ENCODE measurements around the gene PAPOLB.

Gene PAPOLB

GRCh38 chr7:4833176-4833575 is 28.7 kb downstream of the PAPOLB start:
- no peak overlapping the region for H3K4me3 ChIP-seq (ENCODE audit: low read depth, low read length)
- no peak for DNase-seq
- TF ChIP-seq, protein P1, sequence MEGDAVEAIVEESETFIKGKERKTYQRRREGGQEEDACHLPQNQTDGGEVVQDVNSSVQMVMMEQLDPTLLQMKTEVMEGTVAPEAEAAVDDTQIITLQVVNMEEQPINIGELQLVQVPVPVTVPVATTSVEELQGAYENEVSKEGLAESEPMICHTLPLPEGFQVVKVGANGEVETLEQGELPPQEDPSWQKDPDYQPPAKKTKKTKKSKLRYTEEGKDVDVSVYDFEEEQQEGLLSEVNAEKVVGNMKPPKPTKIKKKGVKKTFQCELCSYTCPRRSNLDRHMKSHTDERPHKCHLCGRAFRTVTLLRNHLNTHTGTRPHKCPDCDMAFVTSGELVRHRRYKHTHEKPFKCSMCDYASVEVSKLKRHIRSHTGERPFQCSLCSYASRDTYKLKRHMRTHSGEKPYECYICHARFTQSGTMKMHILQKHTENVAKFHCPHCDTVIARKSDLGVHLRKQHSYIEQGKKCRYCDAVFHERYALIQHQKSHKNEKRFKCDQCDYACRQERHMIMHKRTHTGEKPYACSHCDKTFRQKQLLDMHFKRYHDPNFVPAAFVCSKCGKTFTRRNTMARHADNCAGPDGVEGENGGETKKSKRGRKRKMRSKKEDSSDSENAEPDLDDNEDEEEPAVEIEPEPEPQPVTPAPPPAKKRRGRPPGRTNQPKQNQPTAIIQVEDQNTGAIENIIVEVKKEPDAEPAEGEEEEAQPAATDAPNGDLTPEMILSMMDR (IDR thresholded peaks at IDR 0.05; ENCODE audit: low read depth, low read length): no peak

GRCh38 chr7:4832711-4833110 is 29.1 kb downstream of the PAPOLB start:
- Histone ChIP-seq H3K4me1 (peaks cover 6% of the 10 kb centered on the region), H3K9me3 (no peaks in the 10 kb centered on the region), H3K4me3 (ENCODE audit: low read depth, low read length) (no peak overlapping the region), H3K36me3 (no peaks in the 10 kb centered on the region), H3K27me3 (no peaks in the 10 kb centered on the region)
- TF ChIP-seq, protein P1 (IDR thresholded peaks at IDR 0.05; ENCODE audit: low read depth, low read length): no peak
- no peak for DNase-seq

More at GRCh38 chr7:4833176-4833575, 28.7 kb downstream of the PAPOLB start:
- H3K4me1 ChIP-seq: peaks cover 6% of the 10 kb centered on the region
- no peaks in the 10 kb centered on the region for H3K9me3 ChIP-seq
- no peaks in the 10 kb centered on the region for H3K36me3 ChIP-seq
- H3K27me3 ChIP-seq: no peaks in the 10 kb centered on the region

- Histone ChIP-seq H3K36me3 (no peaks in the 10 kb centered on the region), H3K4me1 (peaks cover 3% of the 10 kb centered on the region; the same call in 1 of the 2 replicates), H3K9me3 (no peaks in the 10 kb centered on the region), H3K27me3 (no peaks in the 10 kb centered on the region), H3K4me3 (ENCODE audit: low read depth, low read length) (no peak overlapping the region)
- TF ChIP-seq, protein P1 (IDR thresholded peaks at IDR 0.05; ENCODE audit: low read depth, low read length): no peak
- DNase-seq: no peak
Observed at GRCh38 chr7:4831723-4832495, 29.9 kb downstream of the PAPOLB start.

- H3K36me3 ChIP-seq: no peaks in the 10 kb centered on the region
- TF ChIP-seq, protein P1 (IDR thresholded peaks at IDR 0.05; ENCODE audit: low read depth, low read length): peak; percentile 100
- H3K4me1 ChIP-seq: peaks cover 3% of the 10 kb centered on the region; the same call in 1 of the 2 replicates
- DNase-seq: peak; percentile 93
- H3K4me3 ChIP-seq (ENCODE audit: low read depth, low read length): no peak overlapping the region
- H3K9me3 ChIP-seq: no peaks in the 10 kb centered on the region
- H3K27me3 ChIP-seq: no peaks in the 10 kb centered on the region
Observed at GRCh38 chr7:4830176-4830575, 31.7 kb downstream of the PAPOLB start.

DNA sequence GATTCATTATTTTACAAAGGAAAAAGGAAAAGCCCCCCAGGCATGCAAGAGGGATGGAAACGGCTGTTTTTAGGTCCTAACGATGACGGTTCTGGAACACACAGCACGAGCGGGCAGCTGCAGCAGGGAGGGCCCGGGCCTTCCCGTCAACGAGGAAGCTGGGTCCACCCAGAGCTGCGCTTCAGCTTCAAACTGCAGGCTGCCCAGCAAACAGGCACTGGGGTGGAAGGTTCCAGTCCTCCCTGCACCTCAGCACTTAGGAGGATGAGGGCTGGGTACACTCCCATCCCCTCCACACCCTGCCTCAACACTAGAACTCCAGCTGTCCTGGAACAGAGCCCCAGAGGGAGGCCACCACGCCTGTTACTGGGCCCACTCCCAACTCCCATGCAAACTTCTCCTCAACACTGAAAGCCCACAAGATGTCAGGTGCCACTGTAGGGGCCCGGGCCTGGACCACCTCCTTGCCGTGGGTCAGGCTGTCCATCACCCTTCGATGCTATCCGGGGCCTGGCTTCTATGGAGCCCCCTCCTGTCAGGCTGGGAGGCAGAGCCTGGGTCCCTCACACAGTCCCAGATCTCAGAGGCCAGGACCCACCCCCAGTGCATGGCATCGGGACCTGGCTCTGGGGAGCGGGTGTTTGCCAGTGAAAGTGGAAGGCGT is 33.0 kb downstream of the PAPOLB start:
- no peak overlapping the region for H3K4me3 ChIP-seq (ENCODE audit: low read depth, low read length)
- no peaks in the 10 kb centered on the region for H3K27me3 ChIP-seq
- H3K36me3 ChIP-seq: no peaks in the 10 kb centered on the region
- H3K9me3 ChIP-seq: no peaks in the 10 kb centered on the region
- H3K4me1 ChIP-seq: peaks cover 3% of the 10 kb centered on the region; the same call in 1 of the 2 replicates
- TF ChIP-seq, protein P1 (IDR thresholded peaks at IDR 0.05; ENCODE audit: low read depth, low read length): no peak
- DNase-seq: no peak

DNA sequence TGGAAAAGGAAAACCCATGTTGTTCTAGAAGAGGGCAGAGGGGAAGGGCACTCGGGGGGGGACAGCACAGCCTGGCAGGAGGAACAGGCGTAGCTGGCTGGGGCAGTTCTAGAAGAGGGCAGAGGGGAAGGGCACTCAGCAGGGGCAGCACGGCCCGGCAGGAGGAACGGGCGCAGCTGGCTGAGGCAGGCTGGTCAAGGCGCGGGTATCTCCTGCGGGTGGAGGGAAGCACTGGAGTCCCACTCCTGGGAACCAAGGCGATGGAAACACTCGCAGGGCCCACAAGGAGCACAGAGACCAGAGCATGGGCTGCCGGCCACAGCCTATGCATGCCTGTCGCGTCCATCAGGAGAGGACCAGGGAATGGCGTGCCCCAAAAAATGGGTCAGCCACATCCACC is 36.7 kb downstream of the PAPOLB start:
- no peak for DNase-seq
- H3K9me3 ChIP-seq: no peaks in the 10 kb centered on the region
- no peaks in the 10 kb centered on the region for H3K27me3 ChIP-seq
- no peaks in the 10 kb centered on the region for H3K36me3 ChIP-seq
- H3K4me3 ChIP-seq (ENCODE audit: low read depth, low read length): no peak overlapping the region
- H3K4me1 ChIP-seq: no peaks in the 10 kb centered on the region
- TF ChIP-seq, protein P1 (IDR thresholded peaks at IDR 0.05; ENCODE audit: low read depth, low read length): no peak
